GM12873 (cell line): ENCODE measurements around the gene GATM.

Experiments used
- TF ChIP-seq, protein P1 (sequence below): IDR thresholded peaks from 2 replicates; pipeline ENCODE4 v1.5.1; 2012; ENCODE audit warnings: low read depth, mild to moderate bottlenecking, moderate library complexity, low read length, control low read depth; ENCODE audit not compliant: insufficient read depth; ENCODE audit errors: missing control alignments

Gene GATM

DNA sequence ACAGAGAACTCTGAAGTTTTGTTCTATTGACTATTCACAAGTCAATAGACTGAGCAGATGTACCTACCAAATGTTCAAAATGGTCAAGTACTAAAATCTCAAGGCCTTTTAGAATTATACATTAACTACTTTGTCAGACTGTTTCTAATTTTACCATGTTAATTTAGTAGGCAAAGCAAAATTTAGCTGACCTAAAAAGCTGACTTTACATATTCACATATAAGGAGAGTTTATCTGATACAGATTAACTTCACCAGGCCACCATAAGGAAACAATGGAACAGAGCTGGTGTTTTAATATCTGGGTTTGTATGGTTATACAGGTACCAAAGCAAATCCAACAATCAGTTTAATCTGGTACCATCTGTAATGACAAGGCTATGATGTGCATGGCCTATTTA lies 15.9 kb downstream of the GATM start:
- TF ChIP-seq, protein P1, sequence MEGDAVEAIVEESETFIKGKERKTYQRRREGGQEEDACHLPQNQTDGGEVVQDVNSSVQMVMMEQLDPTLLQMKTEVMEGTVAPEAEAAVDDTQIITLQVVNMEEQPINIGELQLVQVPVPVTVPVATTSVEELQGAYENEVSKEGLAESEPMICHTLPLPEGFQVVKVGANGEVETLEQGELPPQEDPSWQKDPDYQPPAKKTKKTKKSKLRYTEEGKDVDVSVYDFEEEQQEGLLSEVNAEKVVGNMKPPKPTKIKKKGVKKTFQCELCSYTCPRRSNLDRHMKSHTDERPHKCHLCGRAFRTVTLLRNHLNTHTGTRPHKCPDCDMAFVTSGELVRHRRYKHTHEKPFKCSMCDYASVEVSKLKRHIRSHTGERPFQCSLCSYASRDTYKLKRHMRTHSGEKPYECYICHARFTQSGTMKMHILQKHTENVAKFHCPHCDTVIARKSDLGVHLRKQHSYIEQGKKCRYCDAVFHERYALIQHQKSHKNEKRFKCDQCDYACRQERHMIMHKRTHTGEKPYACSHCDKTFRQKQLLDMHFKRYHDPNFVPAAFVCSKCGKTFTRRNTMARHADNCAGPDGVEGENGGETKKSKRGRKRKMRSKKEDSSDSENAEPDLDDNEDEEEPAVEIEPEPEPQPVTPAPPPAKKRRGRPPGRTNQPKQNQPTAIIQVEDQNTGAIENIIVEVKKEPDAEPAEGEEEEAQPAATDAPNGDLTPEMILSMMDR: no peak

DNA sequence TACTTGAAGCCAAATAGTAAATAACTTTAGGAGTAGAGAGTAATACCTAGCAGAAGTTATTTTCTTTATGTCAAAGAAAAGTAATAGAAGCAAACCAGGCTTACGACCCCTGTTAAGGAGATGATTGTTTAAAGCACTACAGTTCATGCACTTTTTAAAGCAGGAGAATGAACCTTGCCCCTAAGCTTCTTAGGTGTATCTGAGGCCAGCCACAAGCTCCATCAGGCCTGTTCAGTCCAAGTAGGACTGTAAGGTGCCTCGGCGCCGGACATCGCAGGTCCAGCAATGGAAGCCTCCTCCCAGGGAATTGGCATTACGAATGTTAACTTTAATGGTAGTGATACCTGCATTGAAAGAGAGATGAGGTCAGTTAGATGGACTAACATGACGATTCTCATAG lies 16.5 kb downstream of the GATM start:
- TF ChIP-seq, protein P1: no peak

DNA sequence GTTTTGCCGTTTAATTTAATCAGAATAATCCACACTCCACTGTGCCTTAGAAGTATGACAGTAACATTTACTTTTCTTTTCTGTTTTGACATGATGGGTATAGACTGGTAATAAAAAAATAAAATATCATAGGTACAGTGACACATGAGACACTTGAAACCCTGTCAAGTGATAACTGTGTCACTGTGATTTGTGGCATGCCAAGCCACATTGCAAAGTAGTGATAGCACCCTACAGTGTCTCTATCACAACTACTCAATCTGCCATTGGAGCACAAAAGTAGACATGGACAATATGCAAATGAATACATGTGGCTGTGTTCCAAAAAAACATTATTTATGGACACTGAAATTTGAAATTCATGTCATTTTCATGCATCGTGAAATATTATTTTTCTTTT lies 22.5 kb downstream of the GATM start:
- TF ChIP-seq, protein P1: no peak

DNA sequence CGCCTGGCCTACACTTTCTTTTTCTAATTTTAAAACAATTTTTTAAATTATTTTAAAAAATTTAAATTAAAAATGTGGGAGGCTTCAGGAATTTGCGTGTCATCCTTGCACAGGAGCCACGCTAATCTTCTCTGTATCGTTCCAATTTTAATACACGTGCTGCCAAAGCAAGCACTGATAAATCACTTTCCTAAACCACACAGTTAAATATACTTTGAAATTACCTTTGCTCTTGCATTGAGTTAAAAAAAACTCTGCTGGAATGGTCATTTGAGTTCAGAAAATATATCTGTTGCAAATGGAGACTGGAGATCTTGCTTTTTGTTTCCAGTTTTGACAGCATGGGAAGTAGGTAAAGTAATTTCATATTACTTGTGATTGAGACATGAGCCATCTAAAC lies 23.6 kb downstream of the GATM start:
- TF ChIP-seq, protein P1: no peak

DNA sequence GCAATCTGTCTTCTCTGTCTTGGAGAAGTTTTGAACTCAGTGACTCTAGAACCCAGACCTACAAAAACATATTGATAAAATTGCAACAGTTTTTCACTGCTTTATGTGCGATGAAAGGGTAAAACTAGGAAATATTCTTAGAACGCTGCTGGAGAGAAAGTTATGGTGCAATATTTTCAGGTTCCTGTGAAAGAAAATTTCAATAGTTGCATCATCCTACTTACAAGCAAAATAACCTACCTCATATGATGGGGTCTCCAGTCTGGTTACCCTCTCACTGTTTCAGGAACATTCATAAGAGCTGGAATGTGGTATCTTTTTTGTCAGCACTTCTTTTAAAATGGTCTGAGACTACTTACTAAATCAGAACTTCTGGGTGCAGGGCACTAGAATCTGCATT lies 27.1 kb downstream of the GATM start:
- TF ChIP-seq, protein P1: no peak

DNA sequence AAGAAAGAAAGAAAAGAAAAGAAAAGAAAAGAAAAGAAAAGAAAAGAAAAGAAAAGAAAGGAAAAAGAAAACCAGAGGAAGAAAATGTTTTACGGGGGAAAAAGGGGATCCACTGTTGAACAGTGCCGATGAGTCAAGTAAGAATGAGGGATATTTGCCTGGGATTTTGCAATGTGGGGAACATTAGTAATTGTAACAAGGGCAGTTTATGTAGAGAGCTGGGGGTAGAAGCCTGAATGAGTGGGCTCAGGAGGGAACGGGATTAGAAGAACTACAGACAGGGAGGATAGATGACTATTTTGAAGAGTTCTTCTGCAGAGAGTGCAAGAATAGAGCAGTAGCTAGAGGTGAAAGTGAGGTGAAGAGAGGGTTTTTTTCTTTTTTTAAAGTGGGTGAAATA lies 28.7 kb downstream of the GATM start:
- TF ChIP-seq, protein P1: no peak

DNA sequence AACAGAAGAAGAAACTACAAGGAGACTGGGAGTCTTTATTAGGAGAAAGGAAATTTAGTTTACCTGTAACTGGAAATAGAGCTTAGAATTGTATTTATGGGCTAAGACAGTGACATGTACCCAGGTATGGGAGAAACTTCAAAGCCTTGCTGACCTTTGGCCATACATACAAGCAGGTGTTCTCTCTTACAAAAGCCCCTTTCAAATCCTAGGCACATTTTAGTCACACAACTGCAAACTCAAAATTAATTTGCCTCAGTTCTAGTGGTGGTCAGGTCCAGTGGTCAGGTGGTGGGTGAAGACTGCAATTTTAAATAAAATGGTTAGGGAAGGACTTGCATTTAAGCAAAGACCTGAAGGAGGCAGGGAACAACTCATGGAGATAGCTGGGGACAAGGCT lies 30.4 kb downstream of the GATM start:
- TF ChIP-seq, protein P1: no peak
